Stimulated activated CD4-positive, alpha-beta T cell treated with anti-CD3 and anti-CD28 coated beads, Interleukin-4, amount 100 ng/mL, for 4 hours (primary cell): ENCODE measurements around the gene RPS6KC1.
"Not testable (repeated sequence)": the region's sequence is repeated elsewhere in the genome, so short reads cannot be mapped to it uniquely, and the experiment has no call there.

Source experiments
- DNase-seq, 2 experiments: peaks; one replicate each; pipeline ENCODE4 v3.0.0-alpha.2; 2020

RPS6KC1 gene

DNA sequence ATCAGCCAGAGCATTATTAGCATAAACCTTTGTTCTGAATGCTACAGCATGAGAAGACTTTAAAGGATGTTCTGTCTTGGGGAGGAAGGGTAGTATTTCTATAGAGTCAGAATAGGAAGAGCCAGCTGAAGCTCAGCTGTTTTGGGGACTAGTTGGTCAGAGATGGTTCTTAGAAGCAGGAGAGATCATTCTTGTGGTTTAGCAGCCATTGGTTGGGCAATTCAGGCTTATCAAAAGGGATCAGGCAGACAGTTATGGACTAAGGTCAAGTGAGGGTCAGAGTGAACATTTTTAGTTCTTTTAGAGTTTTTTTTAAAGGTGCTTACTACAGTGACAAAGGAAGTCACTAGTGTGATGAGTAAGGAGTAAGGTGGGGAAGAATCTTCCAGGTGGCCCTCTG lies 245.5 kb downstream of the RPS6KC1 start:
- DNase-seq = no peak

DNA sequence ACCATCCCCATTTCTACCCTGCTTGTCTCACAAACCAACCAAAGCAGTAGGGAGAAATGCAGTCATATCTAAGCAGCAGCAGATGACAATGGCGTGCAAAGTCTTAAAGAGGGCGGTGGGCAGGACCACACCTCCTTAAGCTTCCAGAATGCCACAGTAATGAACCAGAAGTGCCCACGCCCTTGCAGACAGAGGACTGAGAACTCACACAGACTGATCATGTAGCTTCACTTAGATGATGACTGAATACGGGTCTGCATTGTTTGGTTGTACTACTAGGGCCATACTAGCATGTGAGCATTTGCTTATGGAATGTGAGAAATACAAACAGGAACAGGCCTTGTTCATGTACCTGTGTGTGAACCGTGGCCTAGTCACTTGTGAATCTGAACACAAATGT lies 246.0 kb downstream of the RPS6KC1 start:
- DNase-seq = no peak

DNA sequence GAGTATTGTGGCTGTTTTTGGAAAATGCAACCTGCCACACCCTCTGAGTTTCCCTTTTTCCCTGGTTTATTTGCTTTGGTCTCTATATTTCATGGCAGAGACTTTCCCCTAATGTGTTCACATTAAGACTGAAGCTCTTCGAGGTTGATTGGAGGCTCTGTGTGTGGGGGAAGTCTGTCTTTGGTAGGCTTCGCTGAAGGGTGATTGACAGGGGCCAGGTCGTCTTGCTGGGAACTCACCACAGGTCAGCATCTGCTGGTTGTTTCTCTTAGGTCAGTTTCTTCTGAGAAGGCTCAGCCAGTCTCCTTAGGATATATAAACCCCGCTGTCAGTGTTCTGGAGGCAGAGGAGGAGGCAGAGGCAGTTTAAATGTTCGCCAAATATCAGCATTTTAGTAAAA lies 249.4 kb downstream of the RPS6KC1 start:
- no peak for DNase-seq

DNA sequence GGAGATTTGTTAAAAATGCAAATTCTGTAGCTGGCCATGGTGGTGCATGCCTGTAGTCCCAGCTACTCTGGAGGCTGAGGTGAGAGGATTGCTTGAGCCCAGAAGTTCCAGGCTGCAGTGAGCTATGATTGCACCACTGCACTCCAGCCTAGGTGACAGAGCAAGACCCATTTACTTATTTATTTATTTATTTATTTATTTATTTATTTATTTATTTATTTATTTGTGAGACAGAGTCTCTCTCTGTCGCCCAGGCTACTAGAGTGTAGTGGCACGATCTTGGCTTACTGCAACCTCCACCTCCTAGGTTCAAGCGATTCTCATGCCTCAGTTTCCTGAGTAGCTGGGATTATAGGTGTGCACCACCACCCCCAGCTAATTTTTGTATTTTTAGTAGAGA lies 250.5 kb downstream of the RPS6KC1 start:
- not testable (repeated sequence) for DNase-seq

DNA sequence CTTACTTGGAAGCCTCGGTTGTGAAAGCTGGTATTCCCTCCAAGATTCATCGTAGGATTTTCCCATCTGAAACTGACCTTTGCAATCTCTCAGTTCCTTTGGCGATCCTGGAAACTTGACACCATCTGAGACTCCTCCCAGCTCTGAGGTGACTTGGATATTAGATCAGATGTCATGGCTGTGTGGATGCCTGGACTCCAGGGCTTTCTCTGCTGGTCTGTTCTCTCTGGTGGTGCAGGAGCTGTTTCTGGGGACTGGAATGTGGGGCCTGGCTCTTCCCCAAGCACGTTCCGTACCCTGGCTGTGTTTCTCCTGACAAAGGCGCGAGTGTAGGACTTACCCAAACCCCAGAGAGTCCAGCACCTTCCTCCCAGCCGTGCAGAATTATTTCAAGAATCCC lies 252.2 kb downstream of the RPS6KC1 start:
- DNase-seq = no peak

DNA sequence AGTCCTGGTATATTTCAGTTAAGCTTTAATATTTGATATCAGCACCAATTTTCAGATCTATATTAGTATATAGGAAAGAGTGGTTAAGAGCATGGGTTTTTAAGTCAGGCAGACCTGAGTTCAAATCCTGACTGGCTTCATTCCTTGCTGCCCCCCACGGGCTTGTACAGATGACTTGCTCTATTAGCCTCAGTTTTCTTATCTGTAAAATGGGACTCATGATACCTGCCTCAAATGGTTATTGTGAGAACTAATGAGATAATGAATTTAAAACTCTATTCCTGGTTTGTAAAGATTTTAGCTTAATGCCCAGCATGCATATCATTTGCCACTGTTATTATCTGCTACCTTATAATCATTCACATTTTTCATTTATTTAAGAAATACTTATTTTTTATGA lies 264.5 kb downstream of the RPS6KC1 start:
- no peak for DNase-seq

DNA sequence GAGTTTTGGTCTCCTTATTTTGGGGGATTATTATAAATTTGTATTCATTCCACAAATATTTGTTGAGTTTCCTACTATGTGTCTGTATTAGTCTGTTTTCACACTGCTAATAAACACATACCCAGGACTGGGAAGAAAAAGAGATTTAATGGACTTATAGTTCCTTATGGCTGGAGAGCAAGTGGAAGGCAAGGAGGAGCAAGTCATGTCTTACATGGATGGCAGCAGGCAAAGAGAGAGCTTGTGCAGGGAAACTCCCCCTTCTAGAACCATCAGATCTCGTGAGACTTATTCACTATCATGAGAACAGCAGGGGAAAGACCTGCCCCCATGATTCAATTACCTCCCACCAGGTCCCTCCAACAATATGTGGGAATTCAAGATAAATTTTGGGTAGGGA lies 267.4 kb downstream of the RPS6KC1 start:
- DNase-seq = not testable (repeated sequence)

GRCh38 chr1:213320191-213320870 lies 269.3 kb downstream of the RPS6KC1 start:
- DNase-seq = no peak
